Bronchial epithelial cell (primary cell): ENCODE results near the gene B3GALT5. TPM values are rescaled to one million over a fixed set of nuclear protein-coding genes. Genes with fewer than 3 reads are reported as not detected.

ENCODE experiments used
- DNase-seq: peaks from one replicate; pipeline ENCODE4 v3.0.0-alpha.2; 2010; ENCODE audit warnings: low read depth
- FAIRE-seq: peaks from 2 replicates; lab custom pipeline; 2011; peaks lifted over from hg19 to GRCh38; lab: Jason Lieb, UNC
- H3K27me3 ChIP-seq: 2 replicates; pipeline ENCODE4 v1.5.1; 2011; ENCODE audit warnings: low read length; ENCODE audit not compliant: control insufficient read depth, insufficient read depth
- H3K36me3 ChIP-seq: 2 replicates; pipeline ENCODE4 v1.5.1; 2011; ENCODE audit warnings: low read length; ENCODE audit not compliant: control insufficient read depth, insufficient read depth
- H3K4me3 ChIP-seq: 2 replicates; pipeline ENCODE4 v1.5.1; 2011; ENCODE audit warnings: mild to moderate bottlenecking, low read depth, low read length, control low read depth
- total RNA-seq: library from RNA; depleted of rRNA; stranded (reverse); fragments of >200 nt; gene quantifications from 2 replicates; pipeline ENCODE4 v1.2.1, GENCODE V29; 2014
- TF ChIP-seq, protein P1 (sequence below): IDR thresholded peaks from 2 replicates; pipeline ENCODE4 v1.5.1; 2011; ENCODE audit warnings: mild to moderate bottlenecking, moderate library complexity, low read length, control low read depth, inconsistent platforms; ENCODE audit not compliant: insufficient read depth, severe bottlenecking

B3GALT5 gene
- total RNA-seq, 1 donor from 2014 or later: under 0.01 TPM

DNA sequence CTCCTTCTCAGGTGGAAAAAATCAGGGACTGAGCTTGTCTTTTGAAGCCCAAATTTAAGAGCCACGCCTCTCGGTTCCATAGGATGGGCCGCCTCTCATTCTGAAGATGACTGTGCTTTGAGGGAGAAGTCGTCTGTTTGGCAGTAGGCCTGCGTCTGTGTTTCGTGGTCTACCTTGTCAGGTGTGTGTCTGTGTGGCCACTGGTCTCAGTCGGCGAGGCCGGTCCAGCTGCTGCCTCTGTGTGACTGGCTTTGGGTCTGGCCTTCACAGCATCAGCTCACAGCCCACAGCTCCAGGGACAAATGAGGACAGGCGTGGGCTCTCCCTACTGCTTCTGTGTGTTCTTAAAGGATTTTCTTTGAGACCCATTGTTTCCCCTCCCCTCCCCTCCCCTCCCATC, 50.3 kb downstream of the B3GALT5 start:
- Histone ChIP-seq H3K36me3 (no peaks in the 10 kb centered on the region), H3K27me3 (no peaks in the 10 kb centered on the region), H3K4me3 (no peak overlapping the region)
- TF ChIP-seq, protein P1, sequence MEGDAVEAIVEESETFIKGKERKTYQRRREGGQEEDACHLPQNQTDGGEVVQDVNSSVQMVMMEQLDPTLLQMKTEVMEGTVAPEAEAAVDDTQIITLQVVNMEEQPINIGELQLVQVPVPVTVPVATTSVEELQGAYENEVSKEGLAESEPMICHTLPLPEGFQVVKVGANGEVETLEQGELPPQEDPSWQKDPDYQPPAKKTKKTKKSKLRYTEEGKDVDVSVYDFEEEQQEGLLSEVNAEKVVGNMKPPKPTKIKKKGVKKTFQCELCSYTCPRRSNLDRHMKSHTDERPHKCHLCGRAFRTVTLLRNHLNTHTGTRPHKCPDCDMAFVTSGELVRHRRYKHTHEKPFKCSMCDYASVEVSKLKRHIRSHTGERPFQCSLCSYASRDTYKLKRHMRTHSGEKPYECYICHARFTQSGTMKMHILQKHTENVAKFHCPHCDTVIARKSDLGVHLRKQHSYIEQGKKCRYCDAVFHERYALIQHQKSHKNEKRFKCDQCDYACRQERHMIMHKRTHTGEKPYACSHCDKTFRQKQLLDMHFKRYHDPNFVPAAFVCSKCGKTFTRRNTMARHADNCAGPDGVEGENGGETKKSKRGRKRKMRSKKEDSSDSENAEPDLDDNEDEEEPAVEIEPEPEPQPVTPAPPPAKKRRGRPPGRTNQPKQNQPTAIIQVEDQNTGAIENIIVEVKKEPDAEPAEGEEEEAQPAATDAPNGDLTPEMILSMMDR: no peak
- FAIRE-seq: no peak
- DNase-seq: no peak

- H3K27me3 ChIP-seq: no peaks in the 10 kb centered on the region
- DNase-seq (no peak), FAIRE-seq (peak; percentile 36)
- TF ChIP-seq, protein P1: no peak
- no peak overlapping the region for H3K4me3 ChIP-seq
- no peaks in the 10 kb centered on the region for H3K36me3 ChIP-seq
Measured at GRCh38 chr21:39663742-39664492, 51.2 kb downstream of the B3GALT5 start.

DNA sequence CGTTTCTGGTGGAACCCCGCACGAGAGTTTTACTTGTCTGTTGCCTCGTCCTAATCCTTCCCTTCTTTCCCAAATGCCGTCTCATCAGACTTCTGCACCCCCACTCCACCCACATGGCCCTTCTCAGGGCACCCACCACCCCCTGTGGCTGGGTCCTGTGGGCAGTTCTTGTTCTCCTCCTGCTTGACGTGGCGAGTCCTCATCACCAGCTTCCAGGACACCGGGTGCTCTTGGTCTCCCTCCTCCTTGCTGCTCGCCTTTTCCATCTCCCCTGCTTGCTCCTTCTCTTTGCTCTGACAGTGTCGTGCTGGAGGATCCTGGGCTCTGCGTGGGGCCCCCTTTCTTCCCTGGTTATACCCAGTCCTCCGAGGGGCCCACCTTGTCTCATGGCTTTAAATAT, 51.8 kb downstream of the B3GALT5 start:
- no peaks in the 10 kb centered on the region for H3K27me3 ChIP-seq
- H3K4me3 ChIP-seq: no peak overlapping the region
- H3K36me3 ChIP-seq: no peaks in the 10 kb centered on the region
- no peak for DNase-seq
- TF ChIP-seq, protein P1: no peak
- no peak for FAIRE-seq

DNA sequence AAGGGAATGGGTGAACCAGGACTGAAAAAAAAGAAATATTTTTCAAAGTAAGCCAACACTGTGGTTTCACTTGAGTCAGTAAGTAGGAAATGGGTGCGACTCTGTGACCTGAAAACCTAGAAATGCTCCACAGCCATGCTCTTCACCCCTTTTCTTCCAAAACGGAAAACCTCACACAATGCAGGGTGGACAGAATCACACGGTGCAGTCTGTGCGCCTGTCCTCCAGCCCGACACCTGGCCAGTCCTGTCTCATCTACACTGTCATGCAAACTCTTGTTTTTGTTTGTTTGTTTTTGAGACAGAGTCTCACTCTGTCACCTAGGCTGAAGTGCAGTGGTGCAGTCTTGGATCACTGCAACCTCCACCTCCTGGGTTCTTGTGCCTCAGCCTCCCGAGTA, 53.3 kb downstream of the B3GALT5 start:
- no peak for DNase-seq
- no peak for FAIRE-seq

DNA sequence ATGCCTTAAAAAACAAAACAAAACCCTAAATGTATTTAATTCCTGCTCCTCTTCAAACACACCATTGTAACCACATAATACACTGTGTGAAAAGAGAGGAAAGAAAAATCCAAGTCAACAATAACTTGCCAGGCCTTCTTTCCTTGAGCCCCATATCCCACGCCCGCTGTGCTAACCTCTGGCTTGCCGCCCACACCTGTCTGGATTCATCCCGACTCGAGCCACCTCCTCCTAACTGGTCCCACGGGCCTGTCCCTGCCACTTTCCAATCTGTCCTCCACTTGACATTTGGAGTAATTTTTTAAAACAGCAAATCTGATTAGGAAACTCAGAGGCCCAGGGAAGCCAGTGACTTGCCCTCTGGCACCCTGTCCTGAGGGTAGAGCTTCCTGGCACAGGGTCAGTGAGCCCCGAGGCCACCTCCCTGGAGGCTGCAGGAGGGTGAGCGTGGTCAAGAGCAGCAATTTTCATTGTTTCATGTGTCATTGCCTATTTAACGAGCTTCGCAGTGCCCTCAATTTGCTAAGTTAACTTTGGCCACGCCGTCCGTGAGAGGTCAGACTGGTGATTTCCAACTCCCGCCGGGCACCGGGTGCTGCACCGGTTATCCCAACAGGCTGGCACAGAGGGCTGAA, 54.1 kb downstream of the B3GALT5 start:
- no peak overlapping the region for H3K4me3 ChIP-seq
- DNase-seq: no peak
- no peaks in the 10 kb centered on the region for H3K27me3 ChIP-seq
- H3K36me3 ChIP-seq: no peaks in the 10 kb centered on the region
- TF ChIP-seq, protein P1: no peak
- no peak for FAIRE-seq

More for the DNA sequence above, 53.3 kb downstream of the B3GALT5 start:
- TF ChIP-seq, protein P1: no peak
- no peaks in the 10 kb centered on the region for H3K36me3 ChIP-seq
- no peak overlapping the region for H3K4me3 ChIP-seq
- no peaks in the 10 kb centered on the region for H3K27me3 ChIP-seq
